GM19455 (cell line): ENCODE measurements around the gene HNRNPDL.
"Not testable (repeated sequence)": the region's sequence is repeated elsewhere in the genome, so short reads cannot be mapped to it uniquely, and the experiment has no call there.

Experiments used
- ATAC-seq: cut with Tn5 transposase; IDR thresholded peaks from one replicate; pipeline ENCODE4 v1.9.1; 2021; ENCODE audit not compliant: unreplicated experiment

HNRNPDL gene

DNA sequence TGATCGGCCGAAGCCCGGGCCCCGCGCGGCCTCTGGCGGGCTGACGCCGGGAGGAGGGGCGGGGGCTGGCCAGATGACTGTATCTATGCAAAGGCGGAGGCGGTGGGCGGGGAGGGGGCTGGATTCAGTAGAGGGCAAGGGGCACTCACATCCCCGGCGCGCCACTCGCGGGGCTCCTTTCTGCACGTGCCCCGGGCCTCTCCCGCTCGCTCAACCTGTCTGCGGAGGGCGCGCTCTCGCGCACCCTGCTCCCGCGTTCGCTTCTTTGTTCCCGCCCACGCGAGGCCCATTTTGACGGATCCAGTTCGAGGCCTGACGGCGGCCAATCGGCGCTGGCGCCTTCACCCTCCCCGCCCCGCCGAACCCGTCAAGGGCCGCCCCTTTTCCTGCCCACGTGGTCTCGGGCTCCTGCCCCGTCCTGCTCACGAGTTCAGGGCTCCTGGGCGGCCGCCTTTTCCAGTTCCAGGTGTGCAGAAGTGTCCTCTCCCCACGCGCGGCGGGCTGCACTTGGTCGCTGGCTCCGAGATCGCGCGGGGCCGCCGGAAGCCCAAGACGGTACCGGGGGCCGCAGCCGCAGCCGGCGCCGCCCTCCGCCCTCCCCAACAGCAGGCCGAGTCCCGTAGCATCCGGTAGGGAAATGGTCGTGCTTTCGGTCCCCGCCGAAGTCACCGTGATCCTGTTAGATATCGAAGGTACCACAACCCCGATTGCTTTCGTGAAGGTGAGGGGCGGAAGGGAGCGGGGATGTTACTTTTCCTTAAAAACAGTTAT is at the start of gene HNRNPDL, which contains the start of gene ENOPH1:
TSS of gene HNRNPDL (minus strand) at position 270 of the 771 bp plus-strand sequence. CDS start 772 bp downstream, outside the sequence.
TSS of gene ENOPH1 (plus strand) at position 398 of the 771 bp plus-strand sequence. CDS start at position 638, 240 bp downstream.
- peak; percentile 73 for ATAC-seq

DNA sequence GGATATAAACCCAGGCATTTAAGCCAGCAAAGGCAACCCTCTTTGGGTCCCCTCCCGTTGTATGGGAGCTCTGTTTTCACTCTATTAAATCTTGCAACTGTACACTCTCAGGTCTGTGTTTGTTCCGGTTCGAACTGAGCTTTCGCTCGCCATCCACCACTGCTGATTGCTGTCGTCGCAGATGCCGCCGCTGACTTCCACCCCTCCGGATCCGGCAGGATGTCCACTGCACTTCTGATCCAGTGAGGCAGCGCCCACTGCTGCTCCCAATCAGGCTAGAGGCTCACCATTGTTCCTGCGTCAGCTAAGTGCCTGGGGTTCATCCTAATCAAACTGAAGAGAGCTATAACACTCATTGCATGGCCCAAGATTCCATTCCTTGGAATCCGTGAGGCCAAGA is 49.3 kb upstream of the HNRNPDL start:
- no peak for ATAC-seq

DNA sequence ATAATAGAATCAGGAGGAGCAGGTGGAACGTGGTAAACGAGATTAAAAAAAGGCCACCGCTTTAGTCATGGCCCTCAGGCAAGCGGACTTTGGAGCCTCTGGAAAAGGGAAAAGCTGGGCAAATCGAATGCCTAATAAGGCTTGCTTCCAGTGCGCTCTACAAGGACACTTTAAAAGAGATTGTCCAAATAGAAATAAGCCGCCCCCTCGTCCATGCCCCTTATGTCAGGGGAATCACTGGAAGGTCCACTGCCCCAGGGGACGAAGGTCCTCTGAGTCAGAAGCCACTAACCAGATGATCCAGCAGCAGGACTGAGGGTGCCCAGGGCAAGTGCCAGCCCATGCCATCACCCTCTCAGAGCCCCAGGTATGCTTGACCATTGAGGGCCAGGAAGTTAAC is 47.2 kb upstream of the HNRNPDL start:
- not testable (repeated sequence) for ATAC-seq

DNA sequence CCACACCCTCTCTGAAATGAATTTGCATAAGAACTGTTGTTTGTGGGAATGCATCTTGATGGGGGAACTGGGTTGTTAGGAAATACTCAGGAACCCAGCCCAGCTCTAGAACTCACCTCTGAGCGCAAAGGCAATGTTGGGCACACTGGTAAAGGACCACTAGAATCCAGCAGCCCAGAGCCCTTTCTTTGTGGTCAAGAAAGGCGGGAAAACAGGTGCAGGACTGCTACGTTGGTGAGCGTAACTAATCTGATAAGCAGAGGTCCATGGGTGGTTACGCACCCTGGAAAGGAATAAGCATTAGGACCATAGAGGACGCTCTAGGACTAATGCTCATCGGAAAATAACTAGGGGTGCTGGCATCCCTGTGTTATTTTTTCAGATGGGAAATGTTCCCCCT is 45.7 kb upstream of the HNRNPDL start:
- ATAC-seq: not testable (repeated sequence)

DNA sequence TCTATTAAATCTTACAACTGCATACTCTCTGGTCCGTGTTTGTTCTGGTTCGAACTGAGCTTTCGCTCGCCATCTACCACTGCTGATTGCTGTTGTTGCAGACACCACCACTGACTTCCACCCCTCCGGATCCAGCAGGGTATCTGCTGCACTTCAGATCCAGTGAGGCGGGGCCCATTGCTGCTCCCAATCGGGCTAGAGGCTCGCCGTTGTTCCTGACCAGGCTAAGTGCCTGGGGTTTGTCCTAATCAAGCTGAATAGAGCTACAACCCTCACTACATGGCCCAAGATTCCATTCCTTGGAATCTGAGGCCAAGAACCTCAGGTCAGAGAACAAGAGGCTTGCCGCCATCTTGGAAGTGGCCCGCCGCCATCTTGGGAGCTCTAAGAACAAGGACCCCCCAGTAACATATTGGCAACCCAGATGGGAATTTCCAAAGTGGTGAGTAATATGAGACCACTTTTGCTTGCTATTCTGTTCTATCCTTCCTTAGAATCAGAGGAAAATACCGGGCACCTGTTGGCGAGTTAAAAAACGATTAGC is 43.4 kb upstream of the HNRNPDL start:
- ATAC-seq: no peak

DNA sequence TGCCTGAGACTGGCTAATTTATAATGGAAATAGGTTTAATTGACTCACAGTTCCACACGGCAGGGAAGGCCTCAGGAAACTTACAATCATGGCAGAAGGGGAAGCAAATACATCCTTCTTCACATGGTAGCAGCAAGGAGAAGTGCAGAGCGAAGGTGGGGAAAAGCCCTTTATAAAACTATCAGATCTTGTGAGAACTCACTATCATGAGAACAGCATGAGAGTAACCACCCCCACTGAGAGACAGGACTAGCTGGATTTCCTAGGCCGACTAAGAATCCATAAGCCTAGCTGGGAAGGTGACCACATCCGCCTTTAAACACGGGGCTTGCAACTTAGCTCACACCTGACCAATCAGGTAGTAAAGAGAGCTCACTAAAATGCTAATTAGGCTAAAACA is 42.8 kb upstream of the HNRNPDL start:
- not testable (repeated sequence) for ATAC-seq

DNA sequence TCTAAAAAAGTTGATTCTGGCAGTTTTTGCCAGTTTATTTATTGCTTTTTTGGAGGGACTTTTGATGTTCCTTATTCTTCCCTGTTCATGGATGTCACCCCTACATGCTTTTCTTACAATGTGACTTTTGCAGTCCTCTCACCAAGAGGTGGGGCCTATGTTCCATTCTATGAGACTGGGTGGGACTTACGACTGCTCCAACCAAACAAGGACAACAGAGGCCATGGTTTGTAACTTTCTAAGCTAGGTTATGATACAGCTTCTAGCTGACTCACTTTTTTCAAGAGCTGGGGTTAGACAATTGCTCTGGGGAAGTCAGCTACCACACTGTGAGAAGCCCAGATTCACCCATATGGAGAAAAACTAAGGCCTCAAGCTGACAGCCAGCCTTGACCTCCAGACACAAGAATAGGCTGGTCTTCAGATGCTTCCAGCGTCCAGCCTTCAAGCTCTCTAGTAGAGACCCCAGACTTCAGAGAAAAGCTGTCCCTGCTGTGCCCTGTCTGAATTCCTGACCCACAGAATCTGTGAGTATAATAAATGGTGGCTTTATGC is 39.6 kb upstream of the HNRNPDL start:
- no peak for ATAC-seq

DNA sequence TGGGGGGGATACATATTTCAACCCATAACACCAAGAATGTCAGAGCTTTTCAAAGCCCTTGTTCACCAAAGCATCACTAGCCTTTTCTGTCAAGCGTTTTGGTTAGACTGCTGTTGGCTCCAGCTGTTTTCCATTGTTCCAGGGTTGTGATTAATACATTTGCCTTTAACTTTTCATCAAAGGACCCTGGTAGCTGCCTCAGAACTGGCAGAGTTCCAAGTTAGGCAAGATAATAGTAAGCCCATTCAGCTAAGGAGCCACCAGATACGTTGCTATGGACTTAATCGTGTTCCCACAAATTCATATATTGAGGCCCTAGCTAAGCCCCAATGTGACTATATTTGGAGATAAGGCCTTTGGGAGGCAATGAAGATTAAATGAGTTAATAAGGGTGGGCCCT is 37.2 kb upstream of the HNRNPDL start:
- ATAC-seq: no peak

DNA sequence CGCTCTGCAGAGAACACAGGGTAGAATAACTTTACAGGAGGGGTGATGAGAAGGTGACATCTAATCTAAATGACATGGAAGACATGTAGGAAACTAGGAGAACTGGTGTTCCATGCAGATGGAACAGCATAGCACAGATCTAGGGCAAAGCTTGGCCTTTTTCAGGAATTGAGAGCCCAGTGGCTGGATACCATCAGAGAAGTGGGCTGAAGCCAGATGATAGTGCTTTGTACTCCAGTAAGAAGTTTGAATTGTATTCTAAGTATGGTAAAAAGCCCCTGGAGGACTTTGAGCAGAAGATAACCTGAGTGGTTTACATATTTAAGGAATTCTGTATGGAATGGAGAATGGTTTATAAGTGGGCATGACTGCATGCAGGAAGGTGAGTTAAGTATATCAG is 33.0 kb upstream of the HNRNPDL start:
- no peak for ATAC-seq

DNA sequence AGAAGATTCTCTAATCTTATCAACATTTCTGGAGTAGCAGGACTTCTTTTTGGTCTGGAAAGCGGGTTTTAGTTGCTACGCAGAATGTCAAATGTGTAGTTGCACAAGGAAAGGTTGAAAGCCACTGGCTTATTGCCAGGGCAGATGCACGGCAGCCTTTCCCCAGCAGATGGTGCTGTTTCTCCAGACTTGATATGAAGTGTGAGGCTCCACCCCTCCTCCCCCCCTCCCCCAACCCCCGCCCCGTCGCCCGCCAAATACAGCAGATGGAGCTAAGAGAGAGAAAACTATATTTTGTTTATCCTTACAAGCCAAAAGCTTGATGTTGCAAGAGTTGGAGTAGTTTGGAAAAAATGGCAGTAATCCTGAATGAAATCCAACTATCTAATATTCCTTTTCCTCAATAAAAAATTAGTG is 32.2 kb upstream of the HNRNPDL start:
- ATAC-seq: peak; percentile 93

DNA sequence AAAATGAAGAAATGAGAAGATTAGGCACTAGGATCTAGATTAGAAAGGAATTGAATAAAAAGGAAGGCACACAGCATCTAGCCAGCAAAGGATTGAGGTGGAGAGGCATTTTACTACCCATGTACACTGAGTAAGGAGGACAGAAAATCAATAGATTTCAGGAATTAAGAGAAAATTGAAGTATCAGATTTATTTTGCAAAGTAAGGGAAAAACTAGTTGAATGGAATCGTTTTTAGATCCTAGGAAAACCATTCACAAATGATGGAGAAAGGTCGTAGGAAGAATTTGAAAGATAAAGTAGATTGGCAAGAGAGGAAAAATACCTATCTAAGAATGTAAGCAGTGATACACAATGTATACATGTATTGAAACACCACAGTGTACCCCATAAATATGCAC is 31.4 kb upstream of the HNRNPDL start:
- no peak for ATAC-seq

DNA sequence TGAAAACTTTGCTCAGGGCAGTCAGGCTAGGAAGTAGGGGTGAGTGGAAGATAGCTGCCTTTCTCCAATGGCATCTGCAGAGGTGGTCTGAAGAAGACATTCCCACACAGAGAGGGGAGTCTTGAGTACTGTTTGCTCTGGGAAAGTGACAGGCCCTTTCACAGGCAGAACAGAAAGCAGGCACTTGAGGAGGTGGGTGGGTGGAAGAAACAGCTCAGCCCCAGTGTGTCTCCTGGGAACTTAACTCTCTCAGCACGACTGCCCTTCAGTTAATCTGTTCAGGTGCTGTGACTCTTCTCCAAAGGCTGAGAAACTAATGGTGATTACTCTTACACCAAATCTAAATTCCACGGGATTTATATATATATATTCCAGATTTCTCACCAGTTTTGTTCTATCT is 28.5 kb upstream of the HNRNPDL start:
- no peak for ATAC-seq

DNA sequence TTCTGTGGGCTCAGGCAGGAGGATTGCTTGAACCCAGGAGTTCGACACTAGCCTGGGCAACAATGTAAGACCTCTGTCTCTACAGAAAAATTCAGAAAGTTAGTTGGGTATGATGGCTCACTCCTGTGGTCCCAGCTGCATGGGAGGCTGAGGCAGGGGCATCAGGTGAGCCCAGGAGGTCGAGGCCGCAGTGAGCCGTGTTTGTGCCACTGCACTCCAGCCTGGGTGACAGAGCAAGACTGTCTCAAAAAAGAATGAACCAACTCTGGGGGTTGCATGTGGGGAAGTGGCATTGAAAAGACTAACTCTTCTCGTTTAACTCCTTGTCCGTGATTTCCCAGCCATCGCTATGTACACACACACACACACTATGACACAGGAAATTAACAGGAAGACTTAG is 27.0 kb upstream of the HNRNPDL start:
- ATAC-seq: no peak

DNA sequence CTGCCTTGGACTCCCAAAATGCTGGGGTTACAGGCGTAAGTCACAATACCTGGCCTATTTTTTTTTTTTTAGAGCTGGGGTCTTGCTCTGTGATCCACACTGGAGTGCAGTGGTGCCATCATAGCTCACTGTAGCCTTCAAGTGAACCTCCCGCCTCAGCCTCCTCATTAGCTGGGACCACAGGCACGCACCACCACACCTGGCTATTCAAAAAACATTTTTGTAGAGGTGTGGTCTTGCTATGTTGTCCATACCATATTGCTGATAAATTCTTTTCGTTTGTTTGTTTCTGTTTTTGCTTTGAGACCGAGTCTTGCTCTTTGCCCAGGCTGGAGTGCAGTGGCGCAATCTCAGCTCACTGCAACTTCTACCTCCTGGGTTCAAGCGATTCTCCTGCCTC is 21.8 kb upstream of the HNRNPDL start:
- no peak for ATAC-seq

DNA sequence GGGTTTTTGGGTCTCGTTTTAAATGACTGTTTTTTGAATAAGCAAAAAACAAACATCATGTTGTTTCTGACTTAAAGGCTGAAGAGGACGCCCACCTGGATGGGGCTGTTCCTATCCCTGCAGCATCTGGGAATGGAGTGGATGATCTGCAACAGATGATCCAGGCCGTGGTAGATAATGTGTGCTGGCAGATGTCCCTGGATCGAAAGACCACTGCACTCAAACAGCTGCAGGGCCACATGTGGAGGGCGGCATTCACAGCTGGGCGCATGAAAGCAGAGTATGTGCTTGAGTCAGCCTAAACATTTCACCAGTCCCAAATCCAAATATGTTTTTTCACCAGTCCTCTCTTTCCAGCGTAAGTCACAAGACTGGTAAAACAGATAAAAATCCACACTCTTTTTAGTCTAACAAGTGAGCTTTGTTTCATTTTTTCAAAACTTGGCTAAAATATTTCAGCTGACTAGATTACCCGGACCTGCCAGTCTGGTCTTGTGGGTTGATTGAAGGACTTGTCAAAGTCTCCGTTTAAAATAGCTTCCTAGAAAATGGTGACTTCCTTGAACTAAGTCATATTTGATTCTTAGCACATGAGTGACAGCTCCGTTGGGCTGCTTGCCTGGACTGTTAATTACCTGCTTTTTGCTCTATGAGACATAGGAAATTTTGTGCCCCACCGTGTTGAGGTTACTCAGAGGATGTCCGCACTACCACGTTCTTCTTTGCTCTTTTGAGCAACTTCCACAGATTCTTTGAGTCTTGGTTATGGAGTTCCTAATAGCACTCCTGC is 20.9 kb upstream of the HNRNPDL start:
- no peak for ATAC-seq

DNA sequence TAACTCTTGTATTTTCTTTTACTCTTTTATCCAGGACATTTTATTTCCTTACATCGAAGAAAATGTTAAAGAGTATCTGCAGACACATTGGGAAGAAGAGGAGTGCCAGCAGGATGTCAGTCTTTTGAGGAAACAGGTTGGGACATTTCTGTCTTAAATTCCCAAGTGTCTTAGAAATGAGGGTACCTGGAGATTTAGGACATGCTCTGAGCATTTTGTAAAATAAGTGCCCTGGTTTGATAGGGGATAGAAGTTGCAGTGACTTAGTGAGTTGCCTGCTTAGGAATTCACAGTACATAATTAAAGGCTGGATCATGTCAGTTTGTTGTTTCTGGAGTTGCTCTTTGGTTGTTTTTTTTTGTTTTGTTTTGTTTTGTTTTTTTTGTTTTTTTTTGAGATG is 17.6 kb upstream of the HNRNPDL start:
- ATAC-seq: no peak

DNA sequence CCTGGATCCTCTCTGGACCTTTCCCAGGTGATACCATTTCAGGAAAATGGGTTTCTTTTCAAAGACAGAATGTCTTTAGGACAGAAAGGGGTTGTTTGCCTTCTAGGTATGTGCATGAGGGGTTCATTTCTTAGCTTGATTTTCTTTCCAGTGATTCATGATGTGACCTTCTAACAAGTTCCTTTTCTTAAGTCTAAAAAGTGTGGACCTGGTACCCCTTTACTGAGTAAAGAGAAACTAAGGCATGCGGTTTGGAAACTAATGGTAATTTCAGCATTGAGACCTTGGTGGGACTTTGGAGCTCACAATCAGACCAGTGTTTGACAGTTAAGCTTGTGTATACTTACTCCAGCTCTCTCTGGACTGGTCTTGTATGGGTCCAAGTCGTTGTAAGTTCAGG is 8.8 kb upstream of the HNRNPDL start:
- no peak for ATAC-seq

DNA sequence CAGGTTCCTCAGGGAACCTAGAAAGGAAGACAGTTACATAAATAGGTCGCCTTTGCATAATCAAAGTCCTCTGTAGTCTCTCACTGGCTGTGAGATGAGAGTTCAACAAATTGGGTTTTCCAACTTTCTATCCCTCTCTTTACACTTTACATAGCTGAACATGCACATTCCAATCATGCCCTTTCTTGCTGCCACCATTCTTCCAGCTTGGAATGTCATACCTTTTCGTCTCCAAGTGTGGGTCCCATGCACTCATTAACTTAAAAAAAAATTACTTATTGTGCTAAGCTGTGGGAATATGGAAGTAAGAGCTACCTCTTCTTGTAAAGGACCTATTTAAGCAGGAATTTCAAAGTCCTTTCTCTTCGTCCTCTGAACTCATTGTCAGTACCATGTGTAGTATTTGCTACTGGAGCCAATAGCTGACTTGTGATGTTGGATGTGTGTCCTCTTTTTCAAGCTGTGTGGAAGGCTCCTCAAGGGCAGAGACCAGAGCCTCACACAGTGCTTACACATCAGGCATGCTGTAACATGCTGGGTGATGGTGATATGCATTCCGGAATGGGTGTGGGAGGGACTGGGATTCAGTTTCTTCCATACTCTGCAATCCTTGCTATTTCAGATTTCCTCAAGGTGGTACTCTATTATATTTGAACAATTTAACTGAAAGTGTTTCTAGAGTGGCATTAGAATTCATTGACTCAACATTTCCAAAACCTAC is 7.2 kb upstream of the HNRNPDL start:
- no peak for ATAC-seq

DNA sequence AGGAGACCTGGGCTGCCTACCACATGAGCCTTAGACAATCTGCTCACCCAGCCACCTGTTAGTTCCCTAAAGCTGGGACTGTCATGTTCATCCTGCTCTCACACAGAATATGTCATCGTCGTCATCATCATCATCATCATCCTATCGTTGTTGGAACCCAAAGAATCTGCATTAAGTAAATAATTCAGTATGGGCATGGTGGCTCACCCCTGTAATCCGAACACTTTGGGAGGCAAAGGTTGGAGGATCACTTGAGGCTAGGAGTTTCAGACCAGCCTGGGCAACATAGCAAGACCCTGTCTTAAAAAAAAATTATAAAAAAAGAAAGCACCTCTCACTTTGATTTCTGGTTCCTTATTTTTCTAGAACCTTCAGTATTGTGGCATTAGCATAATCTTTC is 6.5 kb upstream of the HNRNPDL start:
- ATAC-seq: no peak

DNA sequence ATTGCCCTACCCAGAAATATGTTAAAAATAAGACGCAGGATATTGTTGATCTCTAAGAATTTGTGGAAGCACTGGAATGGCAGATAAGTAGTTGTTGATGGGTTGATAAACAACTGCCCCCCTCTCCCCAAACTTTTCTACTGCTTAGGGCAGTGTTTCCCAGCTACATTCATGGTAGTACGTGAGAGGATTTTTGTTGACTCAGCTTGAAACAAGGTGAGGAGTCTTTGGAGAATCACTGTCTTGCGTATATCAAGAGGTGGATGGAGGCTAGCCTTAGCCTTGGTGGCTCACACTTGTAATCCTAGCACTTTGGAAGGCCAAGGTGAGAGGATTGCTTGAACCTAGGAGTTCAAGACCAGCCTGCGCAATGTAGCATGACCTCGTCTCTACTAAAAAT is 5.9 kb upstream of the HNRNPDL start:
- ATAC-seq: no peak

DNA sequence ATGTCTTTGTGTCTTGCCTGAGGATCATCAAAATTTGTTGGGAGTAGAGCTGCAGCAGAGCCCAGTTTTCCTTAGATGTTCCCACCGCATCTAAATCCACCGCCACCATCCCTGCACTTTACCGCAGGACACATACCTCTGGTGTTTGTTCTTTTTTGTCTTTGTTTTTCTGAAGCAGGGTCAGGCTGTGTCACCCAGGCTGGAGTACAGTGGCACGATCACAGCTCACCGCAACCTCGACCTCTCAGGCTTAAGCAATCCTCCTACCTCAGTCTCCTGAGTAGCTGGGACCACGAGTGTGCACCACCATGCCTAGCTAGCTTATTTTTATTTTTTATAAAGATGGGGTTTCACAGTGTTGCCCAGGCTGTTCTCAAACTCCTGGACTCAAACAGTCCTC is 4.7 kb upstream of the HNRNPDL start:
- no peak for ATAC-seq
